ENCODE data around the gene ST8SIA2.

GRCh38 chr15:92407916-92408315 lies 14.2 kb downstream of the ST8SIA2 start:
- TF ChIP-seq, protein P1, sequence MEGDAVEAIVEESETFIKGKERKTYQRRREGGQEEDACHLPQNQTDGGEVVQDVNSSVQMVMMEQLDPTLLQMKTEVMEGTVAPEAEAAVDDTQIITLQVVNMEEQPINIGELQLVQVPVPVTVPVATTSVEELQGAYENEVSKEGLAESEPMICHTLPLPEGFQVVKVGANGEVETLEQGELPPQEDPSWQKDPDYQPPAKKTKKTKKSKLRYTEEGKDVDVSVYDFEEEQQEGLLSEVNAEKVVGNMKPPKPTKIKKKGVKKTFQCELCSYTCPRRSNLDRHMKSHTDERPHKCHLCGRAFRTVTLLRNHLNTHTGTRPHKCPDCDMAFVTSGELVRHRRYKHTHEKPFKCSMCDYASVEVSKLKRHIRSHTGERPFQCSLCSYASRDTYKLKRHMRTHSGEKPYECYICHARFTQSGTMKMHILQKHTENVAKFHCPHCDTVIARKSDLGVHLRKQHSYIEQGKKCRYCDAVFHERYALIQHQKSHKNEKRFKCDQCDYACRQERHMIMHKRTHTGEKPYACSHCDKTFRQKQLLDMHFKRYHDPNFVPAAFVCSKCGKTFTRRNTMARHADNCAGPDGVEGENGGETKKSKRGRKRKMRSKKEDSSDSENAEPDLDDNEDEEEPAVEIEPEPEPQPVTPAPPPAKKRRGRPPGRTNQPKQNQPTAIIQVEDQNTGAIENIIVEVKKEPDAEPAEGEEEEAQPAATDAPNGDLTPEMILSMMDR (conservative IDR thresholded peaks at IDR 0.05): no peak
- TF ChIP-seq ZFX (IDR thresholded peaks at IDR 0.05): no peak

All from C4-2B (cell line).